ENCODE data around the gene COQ3.
"Not testable (repeated sequence)": the region's sequence is repeated elsewhere in the genome, so short reads cannot be mapped to it uniquely, and the experiment has no call there.

Gene COQ3

GRCh38 chr6:99384507-99384906, 9.5 kb downstream of the COQ3 start:
- DNase-seq (ENCODE audit: low read depth), result no peak

GRCh38 chr6:99378636-99379035, 15.4 kb downstream of the COQ3 start:
- DNase-seq (ENCODE audit: low read depth), result no peak

GRCh38 chr6:99369533-99369932, 24.5 kb downstream of the COQ3 start:
- no peak for DNase-seq (ENCODE audit: low read depth)

- no peak for DNase-seq (ENCODE audit: low read depth)
These were observed 27.1 kb downstream of the COQ3 start for GRCh38 chr6:99366852-99367251.

GRCh38 chr6:99364026-99364425, 30.0 kb downstream of the COQ3 start:
- no peak for DNase-seq (ENCODE audit: low read depth)

GRCh38 chr6:99362678-99363268, 31.2 kb downstream of the COQ3 start:
- DNase-seq (ENCODE audit: low read depth), result no peak

- no peak for DNase-seq (ENCODE audit: low read depth)
These were observed 34.2 kb downstream of the COQ3 start for GRCh38 chr6:99359800-99360199.

- DNase-seq (ENCODE audit: low read depth), result no peak
These were observed 37.4 kb downstream of the COQ3 start for GRCh38 chr6:99356641-99357040.

GRCh38 chr6:99354983-99355382, 39.0 kb downstream of the COQ3 start:
- no peak for DNase-seq (ENCODE audit: low read depth)

GRCh38 chr6:99353126-99353525, 40.9 kb downstream of the COQ3 start:
- DNase-seq (ENCODE audit: low read depth), result no peak

- no peak for DNase-seq (ENCODE audit: low read depth)
These were observed 43.4 kb downstream of the COQ3 start for GRCh38 chr6:99350573-99350972.

- DNase-seq (ENCODE audit: low read depth), result no peak
These were observed 44.5 kb downstream of the COQ3 start, which contains the start of gene FAXC for GRCh38 chr6:99349171-99350141. Gene FAXC, minus strand, starts transcription at chr6:99349674. Its CDS starts 302 bp downstream, at chr6:99349372.

- DNase-seq (ENCODE audit: low read depth), result no peak
These were observed 45.5 kb downstream of the COQ3 start for GRCh38 chr6:99348288-99349170.

- DNase-seq (ENCODE audit: low read depth), result no peak
These were observed 46.2 kb downstream of the COQ3 start for GRCh38 chr6:99347804-99348203.

- no peak for DNase-seq (ENCODE audit: low read depth)
These were observed 47.4 kb downstream of the COQ3 start for GRCh38 chr6:99346595-99346994.

GRCh38 chr6:99345164-99345563, 48.8 kb downstream of the COQ3 start:
- no peak for DNase-seq (ENCODE audit: low read depth)

GRCh38 chr6:99344289-99344688, 49.7 kb downstream of the COQ3 start:
- no peak for DNase-seq (ENCODE audit: low read depth)

- no peak for DNase-seq (ENCODE audit: low read depth)
These were observed 52.0 kb downstream of the COQ3 start for GRCh38 chr6:99341862-99342455.

GRCh38 chr6:99338188-99338587, 55.8 kb downstream of the COQ3 start:
- no peak for DNase-seq (ENCODE audit: low read depth)

- not testable (repeated sequence) for DNase-seq (ENCODE audit: low read depth)
These were observed 58.7 kb downstream of the COQ3 start for GRCh38 chr6:99335298-99335697.

GRCh38 chr6:99334526-99335127, 59.4 kb downstream of the COQ3 start:
- DNase-seq (ENCODE audit: low read depth), result no peak
